ENCODE data around the gene CD93. TPM values are rescaled to one million over a fixed set of nuclear protein-coding genes. Genes with fewer than 3 reads are reported as not detected.

The CD93 gene
- total and polyA plus RNA-seq, 2 of the 8 experiments (the other 6 are each of a cell fraction or from before 2014, with no cell fraction given) = under 0.01 to 0.07 TPM

- H3K4me1 ChIP-seq (replicated peaks in 1 of 4; ENCODE audit: control insufficient read depth in 3 of 4, insufficient read depth in 4 of 4, low read length in 3 of 4) = peaks cover 6 to 15% (median 12%) of the 10 kb centered on the region in 4 experiments
- H4K8ac ChIP-seq (ENCODE audit: extremely low read depth, insufficient read depth, low read length) = peak overlapping the region; percentile 41; the same call in 1 of the 2 replicates
- H3K23ac ChIP-seq (ENCODE audit: insufficient read length) = no peak overlapping the region
- no peak overlapping the region for H2BK15ac ChIP-seq (ENCODE audit: low read length)
- H3K18ac ChIP-seq (ENCODE audit: extremely low read depth, low read length) = peak overlapping the region; percentile 48; the same call in 1 of the 2 replicates
- H3K27me3 ChIP-seq (replicated peaks in 1 of 4; ENCODE audit: control insufficient read depth in 3 of 4, extremely low read depth in 1 of 4, insufficient read depth in 3 of 4, low read length in 3 of 4) = peaks cover 31 to 61% (median 52%) of the 10 kb centered on the region in 4 experiments
- no peaks in the 10 kb centered on the region for H3K36me3 ChIP-seq (ENCODE audit: control insufficient read depth in 2 of 4, insufficient read depth in 4 of 4, low read length in 3 of 4)
- peaks cover 0 to 5% of the 10 kb centered on the region in 2 experiments for H4K20me1 ChIP-seq (replicated peaks in 1 of 2; ENCODE audit: control insufficient read depth in 1 of 2, insufficient read depth in 2 of 2, low read length in 2 of 2)
- CTCF ChIA-PET (ENCODE audit: partially characterized antibody) = interaction anchor here (0.6 to 5.0 kb wide), 7 partner anchors 17 to 1352 kb away, joined by 3 to 90 read pairs (median 4); no protein-coding TSS in a partner anchor
- no peak overlapping the region for H3K14ac ChIP-seq (ENCODE audit: insufficient read length)
- H4K5ac ChIP-seq (ENCODE audit: insufficient read length, low read depth, low read length) = no peak overlapping the region
- H3K4ac ChIP-seq (replicated peaks; ENCODE audit: insufficient read length, low read depth, low read length) = no peak overlapping the region
- no peak for FAIRE-seq
- no peaks in the 10 kb centered on the region for H3K79me2 ChIP-seq (ENCODE audit: control insufficient read depth in 1 of 2, insufficient read depth in 2 of 2, low read length in 2 of 2)
- TF ChIP-seq ATF2 (IDR thresholded peaks at IDR 0.05; ENCODE audit: low read length) (no peak), CBX8 (IDR thresholded peaks at IDR 0.05; ENCODE audit: borderline replicate concordance, low read depth, low read length) (no peak), E2F6 (IDR thresholded peaks at IDR 0.05) (no peak; the same call in 1 of the 2 replicates)
- H2BK120ac ChIP-seq (replicated peaks; ENCODE audit: low read depth, low read length) = no peak overlapping the region
- H2AFZ ChIP-seq (ENCODE audit: low read length) = no peak overlapping the region
- no peak overlapping the region for H4K91ac ChIP-seq (replicated peaks; ENCODE audit: insufficient read length, low read length)
- no peak overlapping the region for H2AK5ac ChIP-seq (ENCODE audit: low read depth, low read length)
- H2BK12ac ChIP-seq (ENCODE audit: low read depth, low read length) = no peak overlapping the region
- peak overlapping the region in 3 of 4 experiments; percentile 10 to 66 (median 23); a peak in 3 of 8 replicates for H3K4me3 ChIP-seq (ENCODE audit: extremely low read depth in 1 of 4, insufficient read depth in 2 of 4, low read depth in 3 of 4, low read length in 4 of 4)
- H3K27ac ChIP-seq (ENCODE audit: low read depth, low read length) = no peak overlapping the region
- H3K79me1 ChIP-seq (ENCODE audit: low read depth, low read length) = no peaks in the 10 kb centered on the region
- no peak for DNase-seq (ENCODE audit: low read depth in 1 of 2, low spot score in 2 of 2)
- no peak overlapping the region for H2BK5ac ChIP-seq (ENCODE audit: low read depth, low read length)
- H3K9ac ChIP-seq (replicated peaks in 1 of 4; ENCODE audit: extremely low read depth in 1 of 4, low read depth in 3 of 4, low read length in 3 of 4) = no peak overlapping the region
- WGBS, 2 experiments (ENCODE audit: extremely low coverage in 1 of 2, insufficient coverage in 1 of 2, insufficient read length in 1 of 2, insufficient replicate concordance in 2 of 2, low coverage in 1 of 2, low lambda C conversion rate in 2 of 2, missing lambda C conversion rate in 1 of 2) = 75% methylated on average over 13 of the region's 13 CpGs; no CpG with 5 or more reads in 1 of the 2 experiments
- H3K23me2 ChIP-seq (ENCODE audit: low read depth, low read length) = peaks cover 28% of the 10 kb centered on the region
- H2BK20ac ChIP-seq (ENCODE audit: low read length) = no peak overlapping the region
- H3K9me3 ChIP-seq (ENCODE audit: insufficient read depth in 2 of 2, low read depth in 1 of 2, low read length in 1 of 2) = no peaks in the 10 kb centered on the region
- no peak overlapping the region for H3K56ac ChIP-seq (replicated peaks; ENCODE audit: insufficient read length, low read depth, low read length)
- H3K4me2 ChIP-seq (ENCODE audit: insufficient read depth in 1 of 2, low read depth in 2 of 2, low read length in 2 of 2) = peak overlapping the region; percentile 70 to 98; a peak in 2 of 4 replicates
- POLR2A ChIA-PET (ENCODE audit: partially characterized antibody) = no interaction called here
These were observed 39.0 kb downstream of the CD93 start for GRCh38 chr20:23047001-23047737.

Data from H1 (cell line).